ENCODE measurements around the gene SLC9A3. TPM values are rescaled to one million over a fixed set of nuclear protein-coding genes. Genes with fewer than 3 reads are reported as not detected.

The SLC9A3 gene
- total and polyA plus RNA-seq, 12 donors, result 0.53 to 1.5 (median 1.0) TPM

DNA sequence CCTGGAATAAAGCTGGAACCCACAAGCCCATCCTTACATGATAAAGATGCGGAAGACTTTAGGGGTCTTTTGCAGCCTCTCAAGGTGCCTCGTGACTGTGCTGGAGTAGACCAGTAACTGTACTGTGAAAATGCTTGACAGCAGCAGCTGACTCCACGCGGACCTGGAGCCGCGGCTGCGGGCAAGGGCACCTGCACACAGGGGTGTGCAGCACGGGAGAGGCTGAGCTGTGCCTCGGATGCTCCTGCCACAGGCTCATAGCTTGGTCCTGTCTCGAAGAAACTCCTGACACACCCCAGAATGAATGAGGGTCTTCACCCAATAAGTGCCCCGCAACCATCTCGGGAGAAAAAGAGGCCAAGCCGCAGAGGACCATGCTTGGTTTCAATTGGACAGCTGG is 47.5 kb upstream of the SLC9A3 start:
- intact Hi-C loops (cut with DNase I), result no loop called here
- Histone ChIP-seq H3K27ac (no peak overlapping the region), H3K36me3 (no peaks in the 10 kb centered on the region), H3K27me3 (peaks cover 0 to 80% (median 58%) of the 10 kb centered on the region in 7 donors), H3K4me1 (no peaks in the 10 kb centered on the region), H3K9me3 (peaks cover 0 to 21% (median 13%) of the 10 kb centered on the region in 11 donors), H3K4me3 (no peak overlapping the region)
- DNase-seq (no peak), ATAC-seq (no peak)
- no peak for TF ChIP-seq CTCF (IDR thresholded peaks at IDR 0.05)
- WGBS, 2 donors, result 90% methylated on average over 13 of the region's 13 CpGs

GRCh38 chr5:570886-571285 is 46.6 kb upstream of the SLC9A3 start:
- WGBS, 2 donors, result 68 to 80% methylated on average over 8 of the region's 8 CpGs
- H3K36me3 ChIP-seq, result no peaks in the 10 kb centered on the region
- H3K27ac ChIP-seq, result no peak overlapping the region
- no peak overlapping the region for H3K4me3 ChIP-seq
- TF ChIP-seq CTCF (IDR thresholded peaks at IDR 0.05), result no peak
- ATAC-seq (no peak), DNase-seq (no peak)
- peaks cover 0 to 12% (median 5%) of the 10 kb centered on the region in 11 donors for H3K9me3 ChIP-seq
- H3K27me3 ChIP-seq, result peaks cover 0 to 83% (median 67%) of the 10 kb centered on the region in 7 donors
- intact Hi-C loops (cut with DNase I), result no loop called here
- no peaks in the 10 kb centered on the region for H3K4me1 ChIP-seq

DNA sequence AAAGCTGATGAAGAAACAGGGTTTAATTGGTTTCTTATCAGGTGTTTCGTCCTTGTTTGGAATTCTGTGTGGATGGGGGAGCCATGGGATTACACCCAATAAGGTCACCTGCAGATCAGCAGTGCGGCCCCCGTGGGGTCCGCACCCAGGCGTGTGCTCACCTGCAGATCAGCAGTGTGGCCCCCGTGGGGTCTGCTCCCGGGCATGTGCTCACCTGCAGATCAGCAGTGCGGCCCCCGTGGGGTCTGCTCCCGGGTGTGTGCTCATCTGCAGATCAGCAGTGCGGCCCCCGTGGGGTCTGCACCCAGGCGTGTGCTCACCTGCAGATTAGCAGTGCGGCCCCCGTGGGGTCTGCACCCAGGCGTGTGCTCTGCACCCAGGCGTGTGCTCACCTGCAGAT is 46.2 kb upstream of the SLC9A3 start:
- Histone ChIP-seq H3K9me3 (peaks cover 0 to 8% (median under 1%) of the 10 kb centered on the region in 11 donors), H3K4me3 (no peak overlapping the region), H3K36me3 (no peaks in the 10 kb centered on the region), H3K27ac (no peak overlapping the region), H3K27me3 (peaks cover 0 to 82% (median 69%) of the 10 kb centered on the region in 7 donors), H3K4me1 (no peaks in the 10 kb centered on the region)
- no peak for TF ChIP-seq CTCF (IDR thresholded peaks at IDR 0.05)
- intact Hi-C loops (cut with DNase I), result no loop called here
- DNase-seq (no peak), ATAC-seq (no peak)
- WGBS, 2 donors, result 87 to 89% methylated on average over 16 to 17 of the region's 17 CpGs

- Histone ChIP-seq H3K27ac (no peak overlapping the region), H3K36me3 (no peaks in the 10 kb centered on the region), H3K27me3 (peaks cover 0 to 78% (median 65%) of the 10 kb centered on the region in 7 donors), H3K4me3 (no peak overlapping the region), H3K4me1 (no peaks in the 10 kb centered on the region), H3K9me3 (peaks cover 0 to 3% (median 0%) of the 10 kb centered on the region in 11 donors)
- no peak for TF ChIP-seq CTCF (IDR thresholded peaks at IDR 0.05)
- ATAC-seq (no peak), DNase-seq (no peak)
- WGBS, 2 donors, result 78 to 84% methylated on average over 21 of the region's 21 CpGs
- intact Hi-C loops (cut with DNase I), result no loop called here
Measured at GRCh38 chr5:569868-570361, 45.7 kb upstream of the SLC9A3 start.

All from heart right ventricle (tissue), 16 donors.